Activated naive CD8-positive, alpha-beta T cell treated with anti-CD3 and anti-CD28 coated beads, Interleukin-2, amount 50 U/mL, for 16 hours (primary cell): Measurements from ENCODE around the gene SLX4IP.

Experiments
- DNase-seq: peaks from one replicate; pipeline ENCODE4 v3.0.0-alpha.2; 2020; ENCODE audit warnings: low read depth, low spot score

The SLX4IP gene

DNA sequence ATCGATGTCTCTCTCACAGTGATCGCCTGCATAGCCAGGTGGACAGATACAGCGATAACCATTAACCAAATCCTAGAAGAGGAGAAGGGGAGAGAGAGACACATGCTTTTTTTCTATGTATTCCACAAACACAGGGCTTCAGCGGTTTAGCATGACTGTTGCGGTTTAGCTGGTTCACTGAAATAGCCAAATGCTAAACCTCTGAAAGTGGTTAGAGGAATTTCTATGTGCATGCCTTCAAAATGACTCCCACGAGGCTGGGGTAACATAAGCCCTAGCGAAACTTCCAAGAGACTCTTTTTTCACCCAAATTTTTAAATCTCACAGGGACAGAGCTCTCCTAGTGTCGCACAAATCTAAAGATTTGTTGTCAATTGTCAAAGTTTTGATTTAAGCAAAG is 213.5 kb downstream of the SLX4IP start:
- no peak for DNase-seq

DNA sequence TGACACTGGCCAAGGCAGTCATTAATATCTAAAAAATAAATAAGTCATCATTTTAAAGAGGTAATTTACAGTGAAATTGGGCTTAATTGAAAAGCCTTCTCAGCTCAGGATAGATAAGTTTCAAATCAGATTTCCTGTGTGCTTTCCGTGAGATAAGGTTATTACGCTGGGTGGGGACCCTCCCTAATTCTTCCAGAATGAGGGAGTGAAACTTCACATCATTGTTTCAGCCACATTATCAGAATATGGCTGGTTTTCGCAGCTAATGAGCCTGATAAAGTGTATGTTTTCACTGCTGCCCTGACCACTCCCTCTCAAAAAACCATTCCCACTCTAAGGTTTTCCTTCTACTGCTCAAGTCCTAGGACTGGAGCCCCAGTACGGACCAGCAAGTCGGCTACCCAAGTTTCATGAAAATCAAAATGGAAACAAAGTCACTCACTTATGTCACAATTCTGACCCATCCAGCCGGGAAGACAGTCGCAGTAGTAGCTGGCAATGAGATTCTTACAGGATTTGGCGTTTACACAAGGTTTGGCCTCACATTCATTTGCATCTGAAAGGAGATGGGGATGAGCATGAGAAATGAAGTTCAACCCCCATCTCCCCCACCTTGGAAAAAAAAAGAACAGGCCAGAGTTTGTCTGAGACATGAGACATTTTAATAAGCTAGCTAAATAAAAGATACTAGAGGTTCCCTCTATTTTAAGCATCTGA is 214.1 kb downstream of the SLX4IP start:
- no peak for DNase-seq

DNA sequence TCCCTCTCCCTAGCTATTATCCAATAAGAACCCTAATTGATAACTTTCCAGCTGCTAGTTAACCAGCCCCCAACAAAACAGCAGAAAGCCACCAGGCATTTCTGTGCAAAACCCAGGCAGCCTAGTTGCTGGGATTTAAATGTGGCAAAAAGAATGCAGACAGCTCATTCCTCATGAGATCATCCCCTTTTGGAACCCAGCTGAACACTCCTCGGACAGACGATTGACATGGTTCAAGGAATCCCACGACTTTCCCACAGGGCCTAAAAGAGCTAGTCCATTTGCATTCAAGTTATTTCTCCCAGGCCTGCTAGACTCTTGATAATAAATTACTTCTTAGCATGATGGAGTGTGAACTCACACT is 214.7 kb downstream of the SLX4IP start:
- DNase-seq = no peak

DNA sequence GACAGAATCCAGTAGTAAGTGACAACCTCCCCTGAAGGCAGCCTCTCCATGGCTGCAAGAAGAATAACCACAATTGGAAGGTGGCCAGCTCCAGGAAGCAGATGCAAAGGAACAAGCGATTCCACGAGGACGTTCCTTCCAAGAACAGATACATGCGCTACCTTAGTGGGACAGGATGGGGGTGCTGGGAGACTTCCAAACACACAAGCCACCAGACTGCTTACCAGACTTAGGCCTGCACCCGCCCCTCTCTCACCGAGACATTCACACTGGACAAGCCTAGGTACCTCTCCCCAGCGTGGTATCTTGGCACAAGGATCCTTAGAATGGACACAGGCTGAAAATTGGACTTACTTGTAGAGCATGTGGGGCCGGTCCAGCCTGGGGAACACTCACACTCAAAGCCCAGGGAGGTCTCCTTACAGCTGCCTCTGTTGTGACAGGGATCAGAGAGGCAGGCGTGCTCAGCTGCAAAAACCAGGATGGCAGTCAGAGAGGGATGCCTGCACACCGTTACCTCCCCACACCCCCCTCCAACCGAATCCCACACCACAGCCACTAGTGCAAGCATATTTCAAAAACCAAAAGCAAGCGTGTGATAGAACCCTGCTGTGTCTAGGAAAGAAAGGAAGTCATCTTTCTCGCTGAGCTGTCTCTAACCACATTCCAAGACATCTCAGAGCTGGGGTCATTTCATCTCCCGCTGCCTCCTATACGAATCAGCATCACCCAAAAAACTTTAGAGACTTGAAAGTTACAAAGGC is 216.3 kb downstream of the SLX4IP start:
- no peak for DNase-seq

DNA sequence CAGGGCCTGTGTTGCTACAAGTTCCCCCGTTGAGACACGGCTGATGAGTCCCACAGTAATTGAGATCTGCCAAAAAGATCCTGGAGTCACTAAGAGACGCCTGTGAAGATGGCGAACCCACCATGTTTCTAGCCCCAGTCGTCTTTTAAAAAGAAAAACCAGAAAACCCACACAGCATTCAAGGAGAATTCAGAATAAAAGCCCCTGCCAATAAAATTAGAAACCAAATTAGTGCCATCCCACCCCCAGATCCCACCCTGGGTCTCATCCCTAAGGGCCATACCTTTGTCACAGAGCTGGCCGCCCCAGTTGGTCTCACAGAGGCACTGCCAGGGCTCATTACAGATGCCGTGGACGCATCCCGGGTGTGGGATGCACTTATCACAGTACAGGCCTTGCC is 217.1 kb downstream of the SLX4IP start:
- no peak for DNase-seq

DNA sequence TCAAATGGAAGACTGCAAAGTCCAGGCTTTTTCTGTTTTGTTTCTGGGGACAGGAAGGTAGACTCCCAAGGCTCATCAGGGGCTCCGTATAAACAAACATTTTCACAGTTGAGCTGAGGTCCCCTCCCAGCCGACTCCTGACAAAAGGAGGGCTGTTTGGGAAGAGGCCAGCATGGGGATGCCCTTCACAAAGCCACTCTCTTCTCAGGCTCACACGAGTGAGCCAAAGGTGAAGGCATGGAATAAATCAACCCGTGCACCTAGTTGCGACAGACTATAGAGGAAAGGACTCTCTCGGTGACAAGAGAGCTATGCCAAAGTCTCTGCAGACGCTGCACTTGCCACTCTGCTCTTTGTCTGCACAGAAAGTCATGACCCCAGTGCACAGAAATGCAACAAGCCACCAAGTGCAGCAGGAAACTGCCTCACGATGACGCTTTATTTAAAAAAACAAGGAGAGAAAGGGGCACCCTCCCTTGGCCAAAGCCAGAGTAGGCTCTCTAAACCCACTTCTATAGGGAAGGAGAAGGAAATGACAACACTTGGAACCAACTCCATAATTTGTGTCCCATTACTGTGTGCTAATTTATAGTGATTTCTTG is 217.7 kb downstream of the SLX4IP start:
- DNase-seq = no peak

DNA sequence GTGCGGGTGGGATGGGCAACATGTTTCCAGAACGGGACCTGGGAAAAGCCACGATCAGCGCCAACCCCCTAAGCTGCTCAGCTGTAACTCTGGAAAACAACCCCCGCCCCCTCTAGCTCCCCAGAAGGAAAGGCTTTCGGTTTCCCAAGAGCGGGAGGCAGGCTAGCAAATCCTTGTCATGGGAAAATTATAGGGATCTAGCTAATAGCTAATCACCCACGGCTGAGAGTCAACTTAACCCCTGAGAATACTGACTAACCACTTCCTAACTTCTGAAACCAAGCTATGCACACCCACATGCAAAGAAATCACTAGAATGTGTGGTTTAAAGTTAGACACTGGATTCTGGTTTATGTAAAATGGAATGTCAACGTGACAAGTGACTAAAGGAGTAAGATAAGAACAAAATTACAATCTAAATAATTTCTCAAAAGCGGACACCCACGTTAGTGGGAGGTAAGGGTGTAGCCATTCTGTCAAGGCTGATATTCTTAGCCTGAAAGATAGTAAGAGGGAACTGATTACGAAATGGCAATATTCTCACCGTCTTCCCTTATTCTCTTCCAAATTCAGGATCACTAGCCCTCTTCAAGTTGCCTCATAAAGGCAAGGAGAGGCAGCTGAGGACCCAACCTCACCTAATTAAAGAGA is 218.6 kb downstream of the SLX4IP start:
- no peak for DNase-seq

DNA sequence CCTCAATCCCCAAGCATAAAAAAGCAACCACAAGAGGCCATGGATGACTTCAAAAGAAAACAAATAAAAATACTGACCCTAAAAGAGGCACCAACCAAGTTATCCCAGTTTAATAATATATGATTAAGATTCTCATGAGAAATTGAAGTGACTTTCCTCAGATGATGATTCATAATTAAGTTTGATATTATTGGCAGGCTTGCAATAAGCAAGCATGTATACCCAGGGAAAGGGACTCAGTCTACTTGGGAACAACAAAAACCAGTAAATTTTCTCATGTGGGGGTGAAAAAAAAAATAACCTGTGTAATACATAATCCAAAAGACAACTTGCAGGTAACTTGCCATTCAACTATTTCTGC is 219.1 kb downstream of the SLX4IP start:
- no peak for DNase-seq

DNA sequence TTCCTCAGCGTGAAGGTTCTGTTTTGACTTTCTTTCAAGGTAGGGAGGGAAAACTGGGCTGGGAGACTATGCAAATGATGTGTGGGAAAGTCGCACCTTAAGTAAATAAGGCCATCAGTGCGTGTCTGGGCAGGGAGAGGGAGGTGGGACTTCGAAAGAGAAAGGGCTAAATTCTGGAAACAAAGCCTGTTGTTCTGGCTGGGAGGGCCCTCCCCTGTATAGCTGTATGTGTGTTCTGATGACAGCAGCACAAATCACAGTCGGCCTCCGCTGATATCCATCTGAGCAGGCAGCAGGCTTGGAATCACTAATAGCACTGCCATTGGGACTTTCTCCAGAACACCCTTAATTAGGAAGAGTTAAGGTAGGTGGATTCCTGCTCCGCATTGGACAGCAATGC is 219.5 kb downstream of the SLX4IP start:
- no peak for DNase-seq

DNA sequence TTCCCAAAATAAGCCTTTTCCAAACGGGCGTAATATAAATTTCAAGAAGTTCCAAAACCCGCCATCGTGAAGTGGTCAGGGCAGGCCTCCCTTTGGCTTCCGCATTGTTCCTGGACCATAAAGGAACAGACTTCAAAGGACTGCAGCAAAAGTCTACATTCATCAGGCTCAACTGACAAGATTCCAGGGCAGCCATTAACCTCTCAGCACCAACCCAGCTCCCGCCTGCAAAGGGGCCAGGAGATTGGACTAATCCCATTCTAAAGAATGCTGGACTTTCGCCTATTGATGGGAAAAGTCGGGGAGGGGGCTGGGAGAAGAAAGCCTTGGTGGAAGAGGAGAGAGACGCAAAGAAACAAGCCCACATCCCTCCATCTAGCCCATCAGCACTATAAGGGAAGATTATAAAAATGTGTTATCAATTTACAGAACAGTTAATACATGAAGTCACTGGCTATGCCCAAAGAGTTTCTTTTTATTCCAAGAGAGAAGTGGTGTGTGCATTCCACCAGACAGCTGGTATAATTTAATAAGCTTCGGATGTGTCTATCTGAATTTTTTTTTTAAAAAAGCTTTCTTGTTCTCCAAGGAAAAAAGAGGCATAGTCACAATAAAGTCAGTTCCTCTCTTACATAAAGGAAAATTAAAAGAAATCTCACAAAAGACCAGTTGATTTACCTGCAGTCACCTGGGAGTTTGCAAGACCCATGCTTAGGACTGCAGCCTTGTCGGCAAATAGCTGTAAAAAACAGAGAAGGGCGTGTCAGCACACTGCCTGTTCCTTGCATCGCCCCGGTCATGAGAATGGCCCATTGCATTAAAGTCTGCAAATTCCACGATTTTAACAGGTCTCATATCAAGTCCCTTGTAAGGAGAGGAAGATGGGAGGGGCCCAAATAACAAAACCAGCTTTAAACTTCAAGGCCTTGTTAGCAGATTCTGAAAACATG is 220.9 kb downstream of the SLX4IP start:
- no peak for DNase-seq

DNA sequence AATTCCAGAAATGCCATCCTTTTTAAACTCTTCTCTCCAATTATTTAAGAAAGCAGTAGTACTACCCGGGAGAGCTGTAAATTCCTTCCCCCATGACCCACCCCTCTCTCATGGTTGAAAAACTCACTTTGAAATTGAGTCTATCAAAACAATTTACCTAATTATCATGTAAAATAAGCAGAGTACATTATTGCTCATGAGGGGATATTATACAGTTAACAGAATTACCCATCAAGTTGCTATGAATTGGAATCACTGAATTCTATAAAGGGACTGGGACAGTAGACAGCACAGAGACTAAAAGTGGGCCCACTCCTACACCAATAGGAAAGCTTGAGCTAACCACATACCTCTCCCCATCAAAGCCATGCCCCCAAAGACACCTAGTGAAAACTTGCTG is 222.3 kb downstream of the SLX4IP start:
- no peak for DNase-seq

DNA sequence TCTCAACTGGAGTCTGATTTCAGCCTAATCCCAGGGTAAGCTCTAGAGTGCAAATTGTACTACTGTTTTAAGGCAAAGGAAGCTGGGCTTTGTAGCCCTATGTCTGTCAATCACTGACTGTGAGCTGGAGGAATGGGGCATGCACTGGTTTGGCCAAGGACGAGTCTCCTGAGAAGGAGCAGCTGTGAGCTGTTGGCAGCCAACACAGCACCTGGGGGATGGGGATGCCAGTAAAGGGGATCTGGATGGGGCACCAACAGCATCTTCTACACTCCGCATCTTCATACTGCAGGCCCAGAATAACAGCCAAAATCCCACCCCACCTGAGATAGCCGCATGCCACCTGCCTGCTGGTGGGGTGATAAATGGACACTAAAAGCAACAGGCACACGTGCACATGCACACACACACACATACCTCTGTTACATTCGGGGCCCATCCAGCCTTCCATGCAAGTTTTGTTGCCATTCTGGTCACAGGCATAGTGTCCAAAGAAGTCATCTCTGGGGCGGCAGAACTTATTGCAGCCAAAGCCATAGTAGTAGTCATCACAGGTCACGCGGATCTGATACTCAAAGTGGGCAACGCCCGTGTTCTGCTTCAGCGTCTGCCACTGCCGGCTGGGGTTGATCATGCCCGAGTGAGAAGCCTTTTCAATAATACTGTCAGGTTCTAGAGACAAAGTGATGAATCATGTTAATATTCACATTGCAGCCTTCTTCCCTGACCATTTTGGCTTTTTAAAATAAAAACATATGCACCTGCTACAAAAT is 223.1 kb downstream of the SLX4IP start:
- DNase-seq = no peak

DNA sequence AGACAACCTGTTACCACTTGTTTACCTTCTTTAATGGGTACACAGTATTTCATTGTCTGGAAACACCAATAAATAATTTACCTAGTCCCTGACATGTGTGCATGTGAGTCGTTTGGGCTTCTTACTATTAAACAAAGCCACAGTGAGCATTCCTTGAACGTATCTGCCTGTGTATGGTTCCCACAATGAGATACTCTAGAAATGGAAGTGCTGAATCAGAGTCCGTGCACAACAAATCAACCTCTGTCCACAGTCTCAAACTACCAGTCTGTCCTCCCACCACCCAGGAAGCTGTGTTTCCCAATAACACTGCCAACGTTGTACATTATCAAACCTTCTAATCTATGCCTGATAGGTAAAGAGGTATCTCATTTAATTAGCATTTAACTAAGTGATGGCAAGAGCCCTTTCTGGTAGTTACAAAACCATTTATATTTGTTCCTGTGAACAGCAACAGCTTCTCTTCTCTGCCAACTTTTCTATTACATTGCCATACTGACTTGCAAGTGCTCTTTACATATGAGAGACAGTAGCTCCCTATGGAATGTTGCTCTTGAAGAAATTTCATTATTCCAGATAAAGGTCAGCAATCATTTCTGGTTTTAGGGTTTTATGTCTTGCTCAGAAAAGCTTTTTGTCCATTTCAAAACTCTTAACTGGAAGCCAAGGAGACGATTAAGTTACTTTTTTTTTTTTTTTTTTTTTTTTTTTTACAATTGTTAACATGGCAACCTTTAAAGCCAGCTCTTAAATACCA is 223.9 kb downstream of the SLX4IP start:
- DNase-seq = no peak

DNA sequence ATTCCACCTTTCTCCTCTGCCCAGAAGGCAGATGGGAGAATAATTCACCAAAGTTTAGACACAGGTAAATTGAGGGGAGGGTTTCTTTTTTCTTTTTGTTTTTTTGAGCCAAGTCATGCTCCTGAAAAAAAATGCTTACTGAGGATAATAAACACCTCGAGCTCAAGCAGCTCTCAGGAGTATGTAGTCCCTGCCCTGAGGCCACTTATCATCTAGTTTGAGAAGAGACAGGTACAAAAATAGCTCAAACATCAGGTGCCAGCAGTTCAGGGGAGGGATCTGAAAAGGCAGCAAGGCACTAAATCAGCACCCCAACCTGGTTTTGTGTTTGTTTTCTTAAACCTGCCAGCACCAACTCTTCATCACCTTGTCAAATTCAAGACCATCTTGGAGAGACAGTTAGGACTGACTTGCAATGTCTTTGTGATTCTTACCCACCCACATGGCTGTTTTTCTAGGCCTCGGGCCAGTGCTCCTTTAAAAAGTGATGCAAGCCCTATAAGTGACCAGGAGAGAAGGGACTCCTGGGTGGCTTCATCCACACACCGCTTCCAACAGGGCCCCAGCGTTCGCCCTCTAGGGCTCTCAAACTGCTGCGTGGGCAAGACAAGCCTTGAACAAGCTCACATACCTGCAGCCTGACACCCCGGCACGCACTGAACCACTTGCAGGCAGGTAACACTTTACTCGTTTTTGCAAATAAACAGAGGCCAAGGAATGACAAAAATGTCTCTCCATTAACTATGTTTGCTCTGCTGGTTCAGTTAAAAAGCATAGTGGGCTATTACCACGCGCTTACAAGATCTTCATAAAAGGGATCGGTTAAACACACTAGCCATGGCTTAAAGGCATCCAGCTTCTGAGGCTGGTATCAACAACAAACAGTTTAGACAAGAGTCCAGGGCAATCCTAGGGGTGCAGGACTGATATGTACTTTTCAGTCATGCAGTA is 224.8 kb downstream of the SLX4IP start:
- no peak for DNase-seq

DNA sequence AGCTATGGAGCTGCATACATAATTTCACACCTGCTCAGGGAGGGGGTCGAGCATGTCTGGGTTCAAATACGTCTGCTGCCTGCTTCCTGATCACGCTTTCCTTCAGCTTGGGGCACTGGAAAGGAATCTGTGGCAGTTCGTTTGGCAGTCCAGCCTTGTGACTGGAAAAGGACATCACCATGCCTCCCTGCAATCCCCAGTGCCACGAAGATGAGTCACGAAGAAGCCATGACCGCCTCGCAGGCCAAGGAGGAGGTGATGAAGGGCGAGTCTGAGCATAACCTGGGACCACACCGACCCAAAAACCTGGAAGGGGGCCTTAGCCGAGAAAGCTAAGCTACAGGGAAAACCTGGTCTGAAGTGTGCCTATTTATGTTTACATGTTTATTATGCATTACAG is 225.6 kb downstream of the SLX4IP start:
- no peak for DNase-seq

DNA sequence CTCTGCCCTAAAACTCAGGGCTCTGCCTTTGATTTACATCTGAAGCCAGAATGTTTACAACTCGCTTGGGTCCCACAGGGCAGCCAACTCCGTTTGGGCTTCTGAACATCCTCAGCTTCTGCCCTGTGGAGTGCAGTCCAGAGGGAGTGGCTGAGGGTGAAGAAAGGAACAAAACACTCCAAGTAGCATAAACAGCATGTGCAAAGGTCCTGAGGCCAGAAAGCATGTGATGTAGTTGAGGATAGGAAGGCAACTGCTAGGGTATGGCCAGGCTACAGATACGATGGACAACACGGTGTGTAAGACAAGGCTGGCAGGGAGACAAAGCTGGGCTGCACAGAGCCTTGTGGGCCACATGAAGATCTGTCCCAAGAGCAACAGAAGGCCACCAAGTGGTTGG is 226.2 kb downstream of the SLX4IP start:
- DNase-seq = no peak

DNA sequence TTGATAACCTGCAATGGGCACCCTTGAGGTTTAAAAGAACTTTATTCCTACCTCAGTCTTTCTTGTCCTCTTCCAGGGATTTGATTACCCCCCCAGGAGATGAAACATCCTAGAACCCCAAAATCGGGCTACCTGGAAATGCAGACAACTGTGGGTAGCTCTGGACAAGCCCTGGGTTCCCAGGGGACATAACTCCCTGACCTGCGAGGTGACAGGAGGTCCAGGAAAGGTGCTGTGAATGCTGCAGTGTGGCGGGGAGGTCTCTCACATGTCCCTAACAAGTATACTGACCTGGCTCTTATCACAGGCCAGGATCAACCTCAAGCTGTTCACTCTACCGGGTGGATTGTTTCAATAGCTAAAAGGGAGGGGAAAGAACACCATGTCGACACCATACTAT is 227.0 kb downstream of the SLX4IP start:
- DNase-seq = no peak

DNA sequence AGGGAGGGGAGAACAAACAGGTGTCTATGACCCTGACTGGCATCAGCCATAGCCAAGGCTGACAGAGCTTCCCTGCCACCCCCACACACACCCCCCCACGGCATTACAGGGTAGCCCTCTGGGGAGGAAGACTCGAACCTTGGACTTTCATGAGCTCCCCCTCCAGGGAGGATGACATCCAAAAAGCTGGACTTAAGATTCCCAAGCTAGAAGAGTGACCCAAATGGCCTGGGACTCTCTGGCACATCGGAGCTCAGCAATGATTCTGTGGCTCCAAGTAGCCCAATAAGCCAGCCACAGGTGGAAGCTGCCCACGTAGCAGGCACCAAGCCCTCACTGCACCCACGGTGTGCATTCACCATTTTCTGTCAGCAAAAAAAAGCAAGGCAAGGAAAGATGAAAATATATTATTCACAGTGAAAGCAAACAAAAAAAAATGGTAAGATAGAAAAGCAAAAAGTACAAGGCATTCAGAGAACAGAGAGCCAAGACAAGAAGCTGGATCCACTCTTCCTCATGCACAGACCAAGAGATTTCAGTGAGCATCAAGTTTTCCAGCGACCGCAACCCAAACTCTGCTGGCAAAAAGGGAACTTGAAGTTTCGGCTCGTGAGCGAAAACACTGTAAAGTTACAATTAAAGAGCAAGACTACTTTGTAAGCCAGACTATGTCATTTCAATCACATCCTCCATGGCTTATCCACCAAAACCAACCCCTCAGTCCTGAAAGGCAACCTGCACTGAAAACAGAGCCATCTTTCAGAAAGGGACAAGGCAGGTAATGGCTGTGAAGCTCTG is 227.8 kb downstream of the SLX4IP start:
- DNase-seq = no peak
